Testis (tissue), 3 donors: Measurements from ENCODE around the gene PIAS3. TPM values are rescaled to one million over a fixed set of nuclear protein-coding genes. Genes with fewer than 3 reads are reported as not detected.

ENCODE experiments used
- DNase-seq: peaks from one replicate; pipeline ENCODE4 v3.0.0-alpha.2; 2019
- H3K27ac ChIP-seq, 2 donors: fragments of 200-600 bp; sonication (generic); one replicate each; pipeline ENCODE4 v1.5.1; 2019
- H3K27me3 ChIP-seq: fragments of 200-600 bp; sonication (generic); one replicate; pipeline ENCODE4 v1.5.1; 2019
- H3K36me3 ChIP-seq: fragments of 200-600 bp; sonication (generic); one replicate; pipeline ENCODE4 v1.5.1; 2017; ENCODE audit warnings: low read depth; ENCODE audit errors: missing control alignments
- H3K4me1 ChIP-seq: fragments of 200-600 bp; sonication (generic); one replicate; pipeline ENCODE4 v1.5.1; 2019
- H3K4me3 ChIP-seq, 2 donors: fragments of 200-600 bp; sonication (generic); one replicate each; pipeline ENCODE4 v1.5.1; 2017 to 2019
- H3K9me3 ChIP-seq: fragments of 200-600 bp; sonication (generic); one replicate; pipeline ENCODE4 v1.5.1; 2017
- CTCF ChIP-seq, 3 experiments: fragments of 450-650 bp in 2 of 3; fragments of 200-600 bp in 1 of 3; sonication (generic) in 1 of 3; IDR thresholded peaks; one replicate each; pipeline ENCODE4 v1.5.1; 2016 to 2019; ENCODE audit warnings: antibody characterized with exemption in 3 of 3, mild to moderate bottlenecking in 2 of 3, moderate library complexity in 1 of 3
- POLR2A ChIP-seq: fragments of 450-650 bp; IDR thresholded peaks from one replicate; pipeline ENCODE4 v1.6.1; 2017; ENCODE audit warnings: antibody characterized with exemption, mild to moderate bottlenecking, moderate library complexity
- WGBS, 2 donors: methylation state at CpG; one replicate each; pipeline ENCODE4 v1.1.5; 2018; 5-methylcytosine and 5-hydroxymethylcytosine counted together
- intact Hi-C: fragments of 100-400 bp; cut with DNase I; formaldehyde crosslinking; loops from one replicate; pipeline ENCODE4 v1.15.1; 2023; ENCODE audit warnings: low total_unique reads
- polyA plus RNA-seq: library from polyadenylated mRNA; stranded (reverse); fragments of 350-450 nt; fragmentation: Illumina TruSeq; extraction: RNeasy Lipid Tissue Mini Kit (QIAGEN cat#74804); gene quantifications from one replicate; pipeline ENCODE4 v1.2.3, GENCODE V29; 2014; ENCODE audit warnings: low read depth, low replicate concordance; ENCODE audit not compliant: insufficient read depth
- total RNA-seq, 2 donors: library from RNA; depleted of rRNA; stranded (reverse); fragments of >200 nt; gene quantifications; one replicate each; pipeline ENCODE4 v1.2.3, GENCODE V29; 2016

Gene PIAS3
- total and polyA plus RNA-seq, 3 donors from 2014 or later = 30.9 to 40.1 (median 39.8) TPM

- Histone ChIP-seq H3K27ac (no peak overlapping the region), H3K4me3 (no peak overlapping the region), H3K9me3 (no peaks in the 10 kb centered on the region), H3K36me3 (no peaks in the 10 kb centered on the region), H3K27me3 (no peaks in the 10 kb centered on the region), H3K4me1 (peaks cover 1% of the 10 kb centered on the region)
- DNase-seq = no peak
- WGBS, 2 donors = 72 to 79% methylated on average over 5 of the region's 5 CpGs
- TF ChIP-seq POLR2A = no peak
- TF ChIP-seq CTCF (IDR thresholded peaks at IDR 0.05) = no peak
- intact Hi-C loops = no loop called here
Measured at GRCh38 chr1:145879775-145880174, 20.9 kb upstream of the PIAS3 start.

GRCh38 chr1:145878724-145879123 lies 19.8 kb upstream of the PIAS3 start:
- intact Hi-C loops = no loop called here

GRCh38 chr1:145877923-145878486 lies 19.1 kb upstream of the PIAS3 start:
- Histone ChIP-seq H3K9me3 (no peaks in the 10 kb centered on the region), H3K27me3 (no peaks in the 10 kb centered on the region), H3K27ac (no peak overlapping the region), H3K4me1 (peaks cover 2% of the 10 kb centered on the region), H3K36me3 (no peaks in the 10 kb centered on the region), H3K4me3 (no peak overlapping the region)
- WGBS, 2 donors = 86 to 88% methylated on average over 7 of the region's 7 CpGs
- TF ChIP-seq CTCF (IDR thresholded peaks at IDR 0.05) = no peak
- no peak for TF ChIP-seq POLR2A
- no peak for DNase-seq
- intact Hi-C loops = no loop called here

More at GRCh38 chr1:145878724-145879123, 19.8 kb upstream of the PIAS3 start:
- WGBS, 2 donors = 81 to 88% methylated on average over 2 of the region's 2 CpGs
- no peaks in the 10 kb centered on the region for H3K9me3 ChIP-seq
- no peak overlapping the region for H3K27ac ChIP-seq
- no peak overlapping the region for H3K4me3 ChIP-seq
- no peaks in the 10 kb centered on the region for H3K4me1 ChIP-seq
- H3K36me3 ChIP-seq = no peaks in the 10 kb centered on the region
- no peak for TF ChIP-seq POLR2A
- no peak for TF ChIP-seq CTCF (IDR thresholded peaks at IDR 0.05)
- no peak for DNase-seq
- no peaks in the 10 kb centered on the region for H3K27me3 ChIP-seq

GRCh38 chr1:145874646-145875045 lies 15.8 kb upstream of the PIAS3 start:
- H3K27ac ChIP-seq = no peak overlapping the region
- no peak for DNase-seq
- TF ChIP-seq CTCF (IDR thresholded peaks at IDR 0.05) (no peak), POLR2A (no peak)
- H3K9me3 ChIP-seq = no peaks in the 10 kb centered on the region
- intact Hi-C loops = no loop called here
- 89 to 96% methylated on average over 2 to 12 of the region's 12 CpGs for WGBS, 2 donors
- no peaks in the 10 kb centered on the region for H3K27me3 ChIP-seq
- H3K4me3 ChIP-seq = no peak overlapping the region
- no peaks in the 10 kb centered on the region for H3K36me3 ChIP-seq
- H3K4me1 ChIP-seq = peaks cover 8% of the 10 kb centered on the region
